Panc1 (cell line): Measurements from ENCODE around the gene THADA. TPM values are rescaled to one million over a fixed set of nuclear protein-coding genes. Genes with fewer than 3 reads are reported as not detected.
A peak's percentile ranks its signal among the peaks of the same experiment; 100 is the strongest.
"Not testable (repeated sequence)": the region's sequence is repeated elsewhere in the genome, so short reads cannot be mapped to it uniquely, and the experiment has no call there.

Experiments used
- ATAC-seq: fragments of 200-7000 bp; cut with Tn5 transposase; 2 replicates; pipeline ENCODE4 v1.9.1; 2020; ENCODE audit warnings: mild to moderate bottlenecking, moderate library complexity
- BruUV-seq: library from RNA; stranded (reverse); fragments of 400-500 nt; replicated peaks from 2 replicates; lab custom pipeline; 2021; lab: Mats Ljungman, UMichigan
- CTCF ChIA-PET: fragments of 300-600 bp; sonication (Branson Sonifier 250); formaldehyde crosslinking; loops from one replicate; lab custom pipeline; 2022; ENCODE audit warnings: antibody characterized with exemption; lab: Charles Lee
- POLR2A ChIA-PET: fragments of 300-600 bp; sonication (Branson Sonifier 250); formaldehyde crosslinking; loops from one replicate; lab custom pipeline; 2022; ENCODE audit warnings: antibody characterized with exemption; lab: Charles Lee
- DNase-seq: peaks from one replicate; pipeline ENCODE4 v3.0.0-alpha.2; 2010; ENCODE audit warnings: low read depth, low spot score
- H3K27ac ChIP-seq: 2 replicates; pipeline ENCODE4 v1.5.1; 2011; ENCODE audit warnings: mild to moderate bottlenecking, low read length, inconsistent platforms
- H3K27me3 ChIP-seq: fragments of 200-500 bp; sonication (Bioruptor generic); 2 replicates; pipeline ENCODE4 v1.6.0; 2014; ENCODE audit warnings: low read length, inconsistent platforms; ENCODE audit not compliant: control insufficient read depth, insufficient read depth
- H3K36me3 ChIP-seq: fragments of 200-500 bp; sonication (Bioruptor generic); 2 replicates; pipeline ENCODE4 v1.5.1; 2014; ENCODE audit warnings: inconsistent platforms, mild to moderate bottlenecking, low read length, moderate library complexity; ENCODE audit not compliant: control insufficient read depth, insufficient read depth
- H3K4me1 ChIP-seq: 2 replicates; pipeline ENCODE4 v1.5.1; 2011; ENCODE audit warnings: inconsistent platforms, mild to moderate bottlenecking, low read length, moderate library complexity; ENCODE audit not compliant: control insufficient read depth, insufficient read depth
- H3K4me3 ChIP-seq, 2 experiments: 2 replicates each; pipeline ENCODE4 v1.5.1; 2011 to 2012; ENCODE audit warnings: low read depth in 2 of 2, low read length in 2 of 2, mild to moderate bottlenecking in 2 of 2, inconsistent platforms in 1 of 2, moderate library complexity in 1 of 2
- H3K9me3 ChIP-seq: fragments of 200-500 bp; sonication (Bioruptor generic); 2 replicates; pipeline ENCODE4 v1.5.1; 2014; ENCODE audit warnings: low read depth, mild to moderate bottlenecking, inconsistent platforms, low read length, moderate library complexity; ENCODE audit not compliant: control insufficient read depth, insufficient read depth
- POLR2AphosphoS5 ChIP-seq: IDR thresholded peaks from 2 replicates; pipeline ENCODE4 v1.6.1; 2012; ENCODE audit warnings: mild to moderate bottlenecking, low read depth, low read length, moderate library complexity
- SIN3A ChIP-seq: IDR thresholded peaks from 2 replicates; pipeline ENCODE4 v1.6.1; 2012; ENCODE audit warnings: low read depth, mild to moderate bottlenecking, low read length, moderate library complexity, borderline replicate concordance; ENCODE audit not compliant: insufficient read depth
- TCF7L2 ChIP-seq: IDR thresholded peaks from 2 replicates; pipeline ENCODE4 v1.6.1; 2011; ENCODE audit warnings: mild to moderate bottlenecking, low read depth, low read length, inconsistent platforms
- in situ Hi-C: cut with HindIII; loops from 2 replicates; pipeline ENCODE4 v1.10.0; 2016; ENCODE audit warnings: low sequenced_read_pairs, low pct_unique_long_range_greater_than_20kb
- intact Hi-C: fragments of 100-400 bp; cut with micrococcal nuclease; formaldehyde crosslinking; loops from one replicate; pipeline ENCODE4 v1.10.0; 2022; ENCODE audit not compliant: unreplicated experiment
- total RNA-seq: library from RNA; stranded (reverse); gene quantifications from one replicate; pipeline ENCODE4 v1.2.1, GENCODE V29; 2021; ENCODE audit not compliant: unreplicated experiment
- TF ChIP-seq, protein P1 (sequence below): fragments of 450-650 bp; IDR thresholded peaks from 2 replicates; pipeline ENCODE4 v1.5.1; 2017; ENCODE audit warnings: mild to moderate bottlenecking
- TF ChIP-seq, protein P2 (sequence below), 2 experiments: IDR thresholded peaks; 2 replicates each; pipeline ENCODE4 v1.6.1; 2011 to 2012; ENCODE audit warnings: low read depth in 2 of 2, control low read depth in 1 of 2, low read length in 1 of 2, mild to moderate bottlenecking in 1 of 2, moderate library complexity in 1 of 2; ENCODE audit not compliant: insufficient read depth in 1 of 2

The THADA gene
- total RNA-seq, 1 experiment from 2014 or later: 37.2 TPM

DNA sequence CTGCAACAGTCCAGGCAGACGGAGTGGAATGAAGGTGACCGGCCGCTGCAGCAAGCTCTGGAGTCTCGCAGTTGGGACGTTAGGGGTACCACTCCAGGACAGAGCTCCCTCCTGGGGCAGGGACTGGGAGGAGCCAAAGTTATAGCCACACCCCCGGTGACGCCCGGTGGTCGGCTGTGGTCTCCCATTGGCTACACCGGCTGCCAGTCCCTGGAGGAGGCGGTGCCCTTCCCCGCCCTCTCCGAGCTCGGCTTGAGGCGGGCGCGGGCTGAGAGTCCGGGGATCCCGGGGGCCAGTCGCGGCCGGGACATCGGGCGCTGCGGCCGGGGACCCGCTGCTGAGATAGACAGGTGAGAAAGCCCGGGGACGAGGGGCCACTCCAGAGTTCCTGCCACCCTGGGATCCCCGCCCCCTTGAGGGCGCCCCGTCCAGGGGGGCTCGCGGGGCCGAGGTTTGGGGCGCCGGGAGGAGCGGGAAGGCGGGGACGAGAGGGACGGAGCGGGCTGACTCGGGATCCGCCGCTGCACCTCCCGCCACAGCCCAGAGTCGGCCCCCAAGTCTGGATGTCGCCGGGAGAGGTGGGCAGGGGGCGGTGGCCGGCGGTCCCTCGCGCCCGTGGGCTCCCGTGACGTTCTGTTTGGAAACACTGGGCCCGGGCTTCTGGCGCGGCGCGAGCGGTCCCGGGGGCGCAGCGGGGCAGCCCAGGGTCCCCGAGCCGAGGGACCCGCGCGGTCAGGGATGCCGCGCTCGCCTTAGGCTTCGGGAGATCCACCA is 41.4 kb upstream of the THADA start, which contains the start of gene PLEKHH2:
Gene PLEKHH2, plus strand, starts transcription at position 231 of the 774 bp plus-strand sequence. CDS start 7,414 bp downstream, outside the sequence.
- in situ Hi-C loops: no loop called here
- peak; percentile 21; the same call in 1 of the 2 replicates for TF ChIP-seq POLR2AphosphoS5
- TF ChIP-seq, protein P1, sequence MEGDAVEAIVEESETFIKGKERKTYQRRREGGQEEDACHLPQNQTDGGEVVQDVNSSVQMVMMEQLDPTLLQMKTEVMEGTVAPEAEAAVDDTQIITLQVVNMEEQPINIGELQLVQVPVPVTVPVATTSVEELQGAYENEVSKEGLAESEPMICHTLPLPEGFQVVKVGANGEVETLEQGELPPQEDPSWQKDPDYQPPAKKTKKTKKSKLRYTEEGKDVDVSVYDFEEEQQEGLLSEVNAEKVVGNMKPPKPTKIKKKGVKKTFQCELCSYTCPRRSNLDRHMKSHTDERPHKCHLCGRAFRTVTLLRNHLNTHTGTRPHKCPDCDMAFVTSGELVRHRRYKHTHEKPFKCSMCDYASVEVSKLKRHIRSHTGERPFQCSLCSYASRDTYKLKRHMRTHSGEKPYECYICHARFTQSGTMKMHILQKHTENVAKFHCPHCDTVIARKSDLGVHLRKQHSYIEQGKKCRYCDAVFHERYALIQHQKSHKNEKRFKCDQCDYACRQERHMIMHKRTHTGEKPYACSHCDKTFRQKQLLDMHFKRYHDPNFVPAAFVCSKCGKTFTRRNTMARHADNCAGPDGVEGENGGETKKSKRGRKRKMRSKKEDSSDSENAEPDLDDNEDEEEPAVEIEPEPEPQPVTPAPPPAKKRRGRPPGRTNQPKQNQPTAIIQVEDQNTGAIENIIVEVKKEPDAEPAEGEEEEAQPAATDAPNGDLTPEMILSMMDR: no peak
- 0 out of 2 replicates have a peak, but pooled peaks have one; percentile 29 for TF ChIP-seq SIN3A
- no peak for TF ChIP-seq TCF7L2
- TF ChIP-seq, protein P2, sequence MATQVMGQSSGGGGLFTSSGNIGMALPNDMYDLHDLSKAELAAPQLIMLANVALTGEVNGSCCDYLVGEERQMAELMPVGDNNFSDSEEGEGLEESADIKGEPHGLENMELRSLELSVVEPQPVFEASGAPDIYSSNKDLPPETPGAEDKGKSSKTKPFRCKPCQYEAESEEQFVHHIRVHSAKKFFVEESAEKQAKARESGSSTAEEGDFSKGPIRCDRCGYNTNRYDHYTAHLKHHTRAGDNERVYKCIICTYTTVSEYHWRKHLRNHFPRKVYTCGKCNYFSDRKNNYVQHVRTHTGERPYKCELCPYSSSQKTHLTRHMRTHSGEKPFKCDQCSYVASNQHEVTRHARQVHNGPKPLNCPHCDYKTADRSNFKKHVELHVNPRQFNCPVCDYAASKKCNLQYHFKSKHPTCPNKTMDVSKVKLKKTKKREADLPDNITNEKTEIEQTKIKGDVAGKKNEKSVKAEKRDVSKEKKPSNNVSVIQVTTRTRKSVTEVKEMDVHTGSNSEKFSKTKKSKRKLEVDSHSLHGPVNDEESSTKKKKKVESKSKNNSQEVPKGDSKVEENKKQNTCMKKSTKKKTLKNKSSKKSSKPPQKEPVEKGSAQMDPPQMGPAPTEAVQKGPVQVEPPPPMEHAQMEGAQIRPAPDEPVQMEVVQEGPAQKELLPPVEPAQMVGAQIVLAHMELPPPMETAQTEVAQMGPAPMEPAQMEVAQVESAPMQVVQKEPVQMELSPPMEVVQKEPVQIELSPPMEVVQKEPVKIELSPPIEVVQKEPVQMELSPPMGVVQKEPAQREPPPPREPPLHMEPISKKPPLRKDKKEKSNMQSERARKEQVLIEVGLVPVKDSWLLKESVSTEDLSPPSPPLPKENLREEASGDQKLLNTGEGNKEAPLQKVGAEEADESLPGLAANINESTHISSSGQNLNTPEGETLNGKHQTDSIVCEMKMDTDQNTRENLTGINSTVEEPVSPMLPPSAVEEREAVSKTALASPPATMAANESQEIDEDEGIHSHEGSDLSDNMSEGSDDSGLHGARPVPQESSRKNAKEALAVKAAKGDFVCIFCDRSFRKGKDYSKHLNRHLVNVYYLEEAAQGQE (IDR thresholded peaks at IDR 0.05; ENCODE audit: insufficient read depth in 1 of 2, low read depth in 2 of 2, low read length in 1 of 2): no peak
- no peak for DNase-seq
- Histone ChIP-seq H3K4me3 (peak within 1 kb of the TSS; percentile 67 to 73), H3K27ac (peak within 1 kb of the TSS; percentile 82), H3K27me3 (no peaks in the 10 kb centered on the region), H3K36me3 (no peaks in the 10 kb centered on the region), H3K9me3 (no peaks in the 10 kb centered on the region; the same call in 1 of the 2 replicates), H3K4me1 (peaks cover 19% of the 10 kb centered on the region)
- CTCF ChIA-PET: interaction anchor here (0.5 to 0.6 kb wide), 2 partner anchors 214 to 408 kb away, joined by 3 read pairs; no protein-coding TSS in a partner anchor
- POLR2A ChIA-PET: interaction anchor here (0.6 to 1.0 kb wide), 2 partner anchors 11 to 71 kb away, joined by 4 read pairs; no protein-coding TSS in a partner anchor
- peak; percentile 96 for ATAC-seq
- BruUV-seq: no TSS peak
- intact Hi-C loops: no loop called here

DNA sequence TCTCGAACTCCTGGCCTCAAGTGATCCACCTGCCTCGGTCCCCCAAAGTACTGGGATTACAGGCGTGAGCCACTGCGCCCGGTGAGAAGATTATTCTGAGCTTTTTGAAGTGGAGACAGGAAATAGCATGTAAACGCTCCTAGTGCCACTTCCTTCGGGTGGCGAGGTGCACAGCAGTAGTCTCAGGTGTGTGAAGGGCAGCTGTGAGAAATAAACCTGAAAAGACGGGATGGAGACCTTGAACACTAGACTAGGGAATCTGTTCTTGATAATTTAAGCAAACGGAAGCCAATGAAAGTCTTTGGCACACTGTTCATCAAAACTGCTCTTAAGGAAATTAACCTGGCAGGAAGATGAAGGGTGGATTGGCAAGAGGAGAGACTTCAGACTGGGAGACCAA is 40.8 kb upstream of the THADA start:
- BruUV-seq: no TSS peak
- in situ Hi-C loops: no loop called here
- H3K36me3 ChIP-seq: no peaks in the 10 kb centered on the region
- no peaks in the 10 kb centered on the region for H3K27me3 ChIP-seq
- no peaks in the 10 kb centered on the region; the same call in 1 of the 2 replicates for H3K9me3 ChIP-seq
- ChIA-PET POLR2A (interaction anchor here (0.6 to 1.0 kb wide), 2 partner anchors 11 to 70 kb away, joined by 4 read pairs; no protein-coding TSS in a partner anchor), CTCF (interaction anchor here (0.5 kb wide), 1 partner anchor 215 kb away, joined by 3 read pairs; no protein-coding TSS in a partner anchor)
- intact Hi-C loops: no loop called here
- ATAC-seq (peak; percentile 3), DNase-seq (no peak)
- H3K27ac ChIP-seq: peak overlapping the region; percentile 82
- H3K4me1 ChIP-seq: peaks cover 19% of the 10 kb centered on the region
- H3K4me3 ChIP-seq: peak overlapping the region; percentile 67 to 73
- no peak for TF ChIP-seq TCF7L2

DNA sequence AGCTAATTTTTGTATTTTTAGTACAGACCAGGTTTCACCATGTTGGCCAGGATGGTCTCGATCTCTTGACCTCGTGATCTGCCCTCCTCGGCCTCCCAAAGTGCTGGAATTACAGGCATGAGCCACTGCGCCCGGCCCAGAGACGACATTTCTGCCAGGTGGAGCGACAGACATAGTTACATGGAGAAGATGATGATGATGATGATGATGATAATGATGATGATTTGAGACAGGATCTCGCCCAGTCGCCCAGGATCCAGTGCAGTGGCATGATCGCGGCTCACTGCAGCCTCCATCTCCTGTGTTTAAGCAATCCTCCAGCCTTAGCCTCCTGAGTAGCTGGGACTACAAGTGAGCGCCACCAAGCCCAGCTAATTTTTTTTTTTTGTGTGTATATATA is 40.3 kb upstream of the THADA start:
- ATAC-seq, H3K9me3 ChIP-seq, H3K36me3 ChIP-seq, H3K27ac ChIP-seq, intact Hi-C loops, BruUV-seq, H3K27me3 ChIP-seq, in situ Hi-C loops, H3K4me3 ChIP-seq, CTCF ChIA-PET, DNase-seq: not testable (repeated sequence)
- POLR2A ChIA-PET: interaction anchor here (0.6 to 1.0 kb wide), 2 partner anchors 12 to 255 kb away, joined by 4 to 5 read pairs; no protein-coding TSS in a partner anchor
- H3K4me1 ChIP-seq: peaks cover 19% of the 10 kb centered on the region
